Stimulated activated CD4-positive, alpha-beta T cell treated with anti-CD3 and anti-CD28 coated beads, Interleukin-4, amount 100 ng/mL, for 1 hour (primary cell): Measurements from ENCODE around the gene SMPDL3A.

Experiments
- DNase-seq: peaks from one replicate; pipeline ENCODE4 v3.0.0-alpha.2; 2020

SMPDL3A gene

GRCh38 chr6:122806291-122806690, 17.2 kb downstream of the SMPDL3A start:
- no peak for DNase-seq

- DNase-seq = no peak
These were observed 19.2 kb downstream of the SMPDL3A start for GRCh38 chr6:122808121-122808885.

GRCh38 chr6:122809001-122809400, 19.9 kb downstream of the SMPDL3A start:
- DNase-seq = no peak

- DNase-seq = no peak
These were observed 20.6 kb downstream of the SMPDL3A start for GRCh38 chr6:122809691-122810090.

GRCh38 chr6:122810189-122810588, 21.1 kb downstream of the SMPDL3A start:
- no peak for DNase-seq

GRCh38 chr6:122817358-122817757, 28.3 kb downstream of the SMPDL3A start:
- no peak for DNase-seq

GRCh38 chr6:122817766-122818165, 28.7 kb downstream of the SMPDL3A start:
- DNase-seq = no peak

GRCh38 chr6:122818866-122819265, 29.8 kb downstream of the SMPDL3A start:
- DNase-seq = no peak

- no peak for DNase-seq
These were observed 32.0 kb downstream of the SMPDL3A start for GRCh38 chr6:122821095-122821494.

- DNase-seq = no peak
These were observed 36.1 kb downstream of the SMPDL3A start for GRCh38 chr6:122825163-122825562.

GRCh38 chr6:122829456-122829855, 40.4 kb downstream of the SMPDL3A start:
- DNase-seq = no peak

- no peak for DNase-seq
These were observed 42.5 kb downstream of the SMPDL3A start for GRCh38 chr6:122831511-122831910.

GRCh38 chr6:122832459-122832858, 43.4 kb downstream of the SMPDL3A start:
- no peak for DNase-seq

- no peak for DNase-seq
These were observed 44.0 kb downstream of the SMPDL3A start for GRCh38 chr6:122833021-122833491.

- DNase-seq = no peak
These were observed 49.2 kb downstream of the SMPDL3A start for GRCh38 chr6:122838060-122838780.

- peak; percentile 16 for DNase-seq
These were observed 50.4 kb downstream of the SMPDL3A start for GRCh38 chr6:122839472-122839871.

GRCh38 chr6:122839906-122840305, 50.8 kb downstream of the SMPDL3A start:
- no peak for DNase-seq

- DNase-seq = no peak
These were observed 56.4 kb downstream of the SMPDL3A start for GRCh38 chr6:122845464-122845863.

- DNase-seq = no peak
These were observed 57.0 kb downstream of the SMPDL3A start for GRCh38 chr6:122845916-122846612.

GRCh38 chr6:122853259-122853995, 64.4 kb downstream of the SMPDL3A start:
- DNase-seq = no peak
